Measurements from ENCODE around the gene WNK2.

- TF ChIP-seq, protein P1, sequence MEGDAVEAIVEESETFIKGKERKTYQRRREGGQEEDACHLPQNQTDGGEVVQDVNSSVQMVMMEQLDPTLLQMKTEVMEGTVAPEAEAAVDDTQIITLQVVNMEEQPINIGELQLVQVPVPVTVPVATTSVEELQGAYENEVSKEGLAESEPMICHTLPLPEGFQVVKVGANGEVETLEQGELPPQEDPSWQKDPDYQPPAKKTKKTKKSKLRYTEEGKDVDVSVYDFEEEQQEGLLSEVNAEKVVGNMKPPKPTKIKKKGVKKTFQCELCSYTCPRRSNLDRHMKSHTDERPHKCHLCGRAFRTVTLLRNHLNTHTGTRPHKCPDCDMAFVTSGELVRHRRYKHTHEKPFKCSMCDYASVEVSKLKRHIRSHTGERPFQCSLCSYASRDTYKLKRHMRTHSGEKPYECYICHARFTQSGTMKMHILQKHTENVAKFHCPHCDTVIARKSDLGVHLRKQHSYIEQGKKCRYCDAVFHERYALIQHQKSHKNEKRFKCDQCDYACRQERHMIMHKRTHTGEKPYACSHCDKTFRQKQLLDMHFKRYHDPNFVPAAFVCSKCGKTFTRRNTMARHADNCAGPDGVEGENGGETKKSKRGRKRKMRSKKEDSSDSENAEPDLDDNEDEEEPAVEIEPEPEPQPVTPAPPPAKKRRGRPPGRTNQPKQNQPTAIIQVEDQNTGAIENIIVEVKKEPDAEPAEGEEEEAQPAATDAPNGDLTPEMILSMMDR (IDR thresholded peaks at IDR 0.05; ENCODE audit: low read depth, low read length): no peak
- TF ChIP-seq, protein P2, sequence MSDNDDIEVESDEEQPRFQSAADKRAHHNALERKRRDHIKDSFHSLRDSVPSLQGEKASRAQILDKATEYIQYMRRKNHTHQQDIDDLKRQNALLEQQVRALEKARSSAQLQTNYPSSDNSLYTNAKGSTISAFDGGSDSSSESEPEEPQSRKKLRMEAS (IDR thresholded peaks at IDR 0.05; ENCODE audit: low read depth, low read length): no peak
- TF ChIP-seq POLR2A (IDR thresholded peaks at IDR 0.05; ENCODE audit: extremely low read depth, insufficient read length) (no peak), MYC (IDR thresholded peaks at IDR 0.05; ENCODE audit: low read depth, low read length) (no peak)
Measured at GRCh38 chr9:93261281-93261680, 77.3 kb downstream of the WNK2 start.
